Renal cortical epithelial cell (primary cell): ENCODE results near the gene GATD1. TPM values are rescaled to one million over a fixed set of nuclear protein-coding genes. Genes with fewer than 3 reads are reported as not detected.

Source experiments
- DNase-seq: peaks from one replicate; pipeline ENCODE4 v3.0.0-alpha.2; 2011; ENCODE audit warnings: low read depth
- total RNA-seq: library from RNA; depleted of rRNA; stranded (reverse); fragments of >200 nt; gene quantifications from 2 replicates; pipeline ENCODE4 v1.2.3, GENCODE V29; 2014

GATD1 gene
- total RNA-seq, 1 donor from 2014 or later, result 38.0 TPM

- DNase-seq, result peak; percentile 46
These were observed 18.6 kb upstream of the GATD1 start for GRCh38 chr11:795634-796564.

GRCh38 chr11:794766-795633 is 17.7 kb upstream of the GATD1 start:
- DNase-seq, result no peak

GRCh38 chr11:794013-794765 is 16.9 kb upstream of the GATD1 start:
- DNase-seq, result no peak

GRCh38 chr11:793556-793955 is 16.3 kb upstream of the GATD1 start:
- DNase-seq, result no peak

- no peak for DNase-seq
These were observed 15.6 kb upstream of the GATD1 start for GRCh38 chr11:792873-793272.

GRCh38 chr11:792535-792821 is 15.2 kb upstream of the GATD1 start:
- no peak for DNase-seq

GRCh38 chr11:791658-792534 is 14.6 kb upstream of the GATD1 start:
- DNase-seq, result no peak

- no peak for DNase-seq
These were observed 13.7 kb upstream of the GATD1 start for GRCh38 chr11:790721-791564.

GRCh38 chr11:789943-790342 is 12.7 kb upstream of the GATD1 start, which contains the start of gene CEND1:
Gene CEND1, minus strand, starts transcription at chr11:790090. Its CDS starts 1,514 bp downstream, at chr11:788576.
- DNase-seq, result no peak

- DNase-seq, result no peak
These were observed 12.0 kb upstream of the GATD1 start for GRCh38 chr11:788953-789940.

GRCh38 chr11:788009-788640 is 10.8 kb upstream of the GATD1 start:
- no peak for DNase-seq

GRCh38 chr11:787084-787675 is 9.9 kb upstream of the GATD1 start:
- DNase-seq, result no peak

- no peak for DNase-seq
These were observed 9.2 kb upstream of the GATD1 start for GRCh38 chr11:786235-787083.

GRCh38 chr11:783581-784015 is 6.3 kb upstream of the GATD1 start:
- peak; percentile 46 for DNase-seq

- DNase-seq, result no peak
These were observed 5.2 kb upstream of the GATD1 start for GRCh38 chr11:782264-783174.
